ENCODE results near the gene SLITRK6. TPM values are rescaled to one million over a fixed set of nuclear protein-coding genes. Genes with fewer than 3 reads are reported as not detected.

The SLITRK6 gene
- total RNA-seq, 3 donors from 2014 or later (not counting 1 experiment from before 2014, with no cell fraction given), result not detected

DNA sequence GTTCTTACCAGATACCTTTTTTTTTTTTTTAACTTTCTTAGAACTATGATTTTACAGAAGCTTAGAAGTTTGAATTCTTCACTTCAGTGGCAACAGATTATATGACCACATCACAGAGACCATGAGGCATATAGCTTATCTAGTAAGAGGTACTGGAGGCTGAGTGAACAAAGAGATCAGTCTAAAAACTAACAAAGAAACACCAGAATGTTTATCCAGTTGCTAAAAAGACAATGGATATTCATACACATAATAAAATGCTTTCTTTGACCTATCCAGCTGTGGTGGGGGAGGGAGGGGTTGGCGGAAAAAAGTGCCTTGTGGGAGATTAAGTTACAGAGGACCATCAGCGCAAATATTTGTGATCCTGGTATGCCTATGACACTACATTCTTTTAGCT is 34.7 kb upstream of the SLITRK6 start:
- H3K27ac ChIP-seq (ENCODE audit: low read length), result no peak overlapping the region
- Mint-ChIP-seq H3K27me3 (ENCODE audit: low read depth in 2 of 2) (no peaks in the 10 kb centered on the region), H3K27ac (no peak overlapping the region), H3K4me3 (no peak overlapping the region), H3K4me1 (no peaks in the 10 kb centered on the region), H3K36me3 (no peaks in the 10 kb centered on the region), H3K9me3 (peaks cover 2% of the 10 kb centered on the region in 2 donors)
- no peak for DNase-seq
- no peak for TF ChIP-seq CTCF (IDR thresholded peaks at IDR 0.05)
- no peaks in the 10 kb centered on the region for H3K27me3 ChIP-seq (ENCODE audit: control insufficient read depth, insufficient read depth, low read length)
- intact Hi-C loops (cut with micrococcal nuclease), result no loop called here
- no peak for ATAC-seq
- H3K4me3 ChIP-seq (ENCODE audit: low read length), result no peak overlapping the region
- no peaks in the 10 kb centered on the region for H3K4me1 ChIP-seq (ENCODE audit: control insufficient read depth, insufficient read depth, low read length)
- no CpG with 5 or more reads among the region's 2 CpGs for WGBS (ENCODE audit: insufficient coverage)
- H3K36me3 ChIP-seq (ENCODE audit: control insufficient read depth, insufficient read depth, low read length), result no peaks in the 10 kb centered on the region
- H3K9me3 ChIP-seq (ENCODE audit: control insufficient read depth, insufficient read depth, low read length), result no peaks in the 10 kb centered on the region

DNA sequence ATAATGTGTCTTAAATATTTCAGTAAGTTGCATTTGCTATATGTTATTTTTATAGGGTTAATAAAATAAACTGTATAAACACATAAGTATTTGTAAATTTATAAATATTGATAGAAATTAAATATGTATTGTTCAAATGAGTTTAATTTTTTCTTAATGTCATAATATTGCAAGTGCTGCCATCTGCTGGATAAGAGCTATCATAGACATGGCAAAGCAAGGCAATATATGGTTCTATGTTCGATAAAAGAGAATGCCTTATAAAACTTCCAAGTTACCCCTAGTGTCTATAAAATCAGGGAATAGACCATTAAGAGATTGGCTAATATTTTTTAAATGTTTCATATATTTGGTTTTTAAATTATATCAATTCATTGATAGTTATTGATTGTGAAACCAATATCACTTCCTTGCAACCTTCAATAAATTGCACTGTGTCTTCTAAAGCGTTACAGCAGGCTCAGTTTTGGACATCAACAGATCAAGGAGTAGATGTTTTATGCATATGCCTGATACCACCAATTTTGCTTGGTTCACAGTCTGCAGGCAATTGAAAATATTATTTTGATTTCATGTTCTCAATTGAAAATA is 29.0 kb upstream of the SLITRK6 start:
- H3K36me3 ChIP-seq (ENCODE audit: control insufficient read depth, insufficient read depth, low read length), result no peaks in the 10 kb centered on the region
- intact Hi-C loops (cut with micrococcal nuclease), result no loop called here
- Mint-ChIP-seq H3K4me1 (no peaks in the 10 kb centered on the region), H3K36me3 (no peaks in the 10 kb centered on the region), H3K27ac (no peak overlapping the region), H3K9me3 (peaks cover 0 to 2% of the 10 kb centered on the region in 2 donors), H3K4me3 (no peak overlapping the region), H3K27me3 (ENCODE audit: low read depth in 2 of 2) (no peaks in the 10 kb centered on the region)
- H3K9me3 ChIP-seq (ENCODE audit: control insufficient read depth, insufficient read depth, low read length), result no peaks in the 10 kb centered on the region
- no peak overlapping the region for H3K4me3 ChIP-seq (ENCODE audit: low read length)
- ATAC-seq (no peak), DNase-seq (peak in 1 of 2 donors; percentile 29)
- no peaks in the 10 kb centered on the region for H3K4me1 ChIP-seq (ENCODE audit: control insufficient read depth, insufficient read depth, low read length)
- no peaks in the 10 kb centered on the region for H3K27me3 ChIP-seq (ENCODE audit: control insufficient read depth, insufficient read depth, low read length)
- H3K27ac ChIP-seq (ENCODE audit: low read length), result no peak overlapping the region
- peak; percentile 53 for TF ChIP-seq CTCF (IDR thresholded peaks at IDR 0.05)
- 90% methylated on average over 1 of the region's 2 CpGs for WGBS (ENCODE audit: insufficient coverage)

DNA sequence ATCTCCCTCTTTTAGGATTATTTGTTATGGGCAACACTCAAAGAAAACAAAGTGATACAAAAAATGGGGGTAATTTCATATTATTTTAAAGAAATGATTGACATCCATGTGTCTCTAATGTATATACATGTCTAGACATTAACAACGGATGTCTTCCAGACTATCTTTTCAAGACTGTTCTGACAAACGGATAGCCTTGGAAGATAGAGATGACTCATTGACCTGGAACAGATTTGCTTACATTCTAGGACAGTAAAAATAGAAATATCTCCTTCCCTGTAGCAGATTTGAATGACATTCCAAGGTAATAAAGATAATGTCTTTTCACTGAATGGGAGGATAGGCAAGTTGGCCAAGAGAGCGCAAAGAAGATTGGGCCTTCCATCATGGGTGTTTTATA is 26.2 kb upstream of the SLITRK6 start:
- H3K4me3 ChIP-seq (ENCODE audit: low read length), result no peak overlapping the region
- H3K9me3 Mint-ChIP-seq, result peaks cover 0 to 2% of the 10 kb centered on the region in 2 donors
- no peaks in the 10 kb centered on the region for H3K4me1 Mint-ChIP-seq
- no peaks in the 10 kb centered on the region for H3K9me3 ChIP-seq (ENCODE audit: control insufficient read depth, insufficient read depth, low read length)
- H3K27me3 ChIP-seq (ENCODE audit: control insufficient read depth, insufficient read depth, low read length), result no peaks in the 10 kb centered on the region
- H3K36me3 ChIP-seq (ENCODE audit: control insufficient read depth, insufficient read depth, low read length), result no peaks in the 10 kb centered on the region
- ATAC-seq (no peak), DNase-seq (no peak)
- H3K27me3 Mint-ChIP-seq (ENCODE audit: low read depth in 2 of 2), result no peaks in the 10 kb centered on the region
- no peak overlapping the region for H3K27ac Mint-ChIP-seq
- 93% methylated on average over 3 of the region's 3 CpGs for WGBS (ENCODE audit: insufficient coverage)
- intact Hi-C loops (cut with micrococcal nuclease), result no loop called here
- no peak overlapping the region for H3K4me3 Mint-ChIP-seq
- no peaks in the 10 kb centered on the region for H3K4me1 ChIP-seq (ENCODE audit: control insufficient read depth, insufficient read depth, low read length)
- H3K36me3 Mint-ChIP-seq, result no peaks in the 10 kb centered on the region
- TF ChIP-seq CTCF (IDR thresholded peaks at IDR 0.05), result no peak
- H3K27ac ChIP-seq (ENCODE audit: low read length), result no peak overlapping the region

DNA sequence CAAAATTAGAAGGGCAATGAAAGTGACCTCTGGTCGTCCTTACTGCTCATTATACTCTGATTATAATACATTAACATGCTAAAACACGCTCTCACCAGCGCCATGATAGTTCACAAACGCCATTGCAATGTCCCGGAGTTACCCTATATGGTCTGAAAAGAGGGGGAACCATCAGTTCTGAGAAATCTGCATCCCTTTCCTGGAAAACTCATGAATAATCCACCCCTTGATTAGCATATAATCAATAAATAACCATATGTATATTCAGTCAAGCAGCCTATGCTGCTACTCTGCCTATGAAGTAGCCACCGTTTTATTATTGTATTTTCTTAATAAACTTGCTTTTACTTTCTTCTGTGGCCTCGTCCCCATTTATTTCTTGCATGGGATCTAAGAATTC is 24.6 kb upstream of the SLITRK6 start:
- Histone ChIP-seq H3K27ac (ENCODE audit: low read length) (no peak overlapping the region), H3K4me3 (ENCODE audit: low read length) (no peak overlapping the region), H3K4me1 (ENCODE audit: control insufficient read depth, insufficient read depth, low read length) (no peaks in the 10 kb centered on the region), H3K36me3 (ENCODE audit: control insufficient read depth, insufficient read depth, low read length) (no peaks in the 10 kb centered on the region), H3K27me3 (ENCODE audit: control insufficient read depth, insufficient read depth, low read length) (no peaks in the 10 kb centered on the region), H3K9me3 (ENCODE audit: control insufficient read depth, insufficient read depth, low read length) (no peaks in the 10 kb centered on the region)
- H3K27me3 Mint-ChIP-seq (ENCODE audit: low read depth in 2 of 2), result no peaks in the 10 kb centered on the region
- H3K36me3 Mint-ChIP-seq, result no peaks in the 10 kb centered on the region
- H3K9me3 Mint-ChIP-seq, result peaks cover 0 to 5% of the 10 kb centered on the region in 2 donors
- DNase-seq (no peak), ATAC-seq (no peak)
- no peaks in the 10 kb centered on the region for H3K4me1 Mint-ChIP-seq
- TF ChIP-seq CTCF (IDR thresholded peaks at IDR 0.05), result no peak
- no peak overlapping the region for H3K27ac Mint-ChIP-seq
- no peak overlapping the region for H3K4me3 Mint-ChIP-seq
- WGBS (ENCODE audit: insufficient coverage), result 88% methylated on average over 7 of the region's 7 CpGs
- intact Hi-C loops (cut with micrococcal nuclease), result no loop called here
